DLD1 (cell line): ENCODE measurements around the gene RASSF5.
"Not testable (repeated sequence)": the region's sequence is repeated elsewhere in the genome, so short reads cannot be mapped to it uniquely, and the experiment has no call there.

Experiments
- in situ Hi-C: cut with HindIII; loops from 2 replicates; pipeline ENCODE4 v1.10.0; 2017; ENCODE audit warnings: low sequenced_read_pairs

Gene RASSF5

DNA sequence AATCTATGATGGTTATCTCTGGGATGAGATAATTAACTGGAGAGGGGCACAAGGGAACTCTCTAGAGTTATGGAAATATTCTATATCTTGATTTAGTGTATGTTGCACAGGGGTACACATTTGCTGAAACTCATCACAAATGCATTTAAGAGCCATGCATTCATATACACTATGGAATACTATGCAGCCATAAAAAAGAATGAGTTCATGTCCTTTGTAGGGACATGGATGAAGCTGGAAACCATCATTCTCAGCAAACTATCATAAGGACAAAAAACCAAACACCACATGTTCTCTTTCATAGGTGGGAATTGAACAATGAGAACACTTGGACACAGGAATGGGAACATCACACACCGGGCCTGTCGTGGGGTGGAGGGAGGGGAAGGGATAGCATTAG is 119.1 kb downstream of the RASSF5 start:
- in situ Hi-C loops = not testable (repeated sequence)

- in situ Hi-C loops = no loop called here
These were observed 121.6 kb downstream of the RASSF5 start for GRCh38 chr1:206628916-206629315.

DNA sequence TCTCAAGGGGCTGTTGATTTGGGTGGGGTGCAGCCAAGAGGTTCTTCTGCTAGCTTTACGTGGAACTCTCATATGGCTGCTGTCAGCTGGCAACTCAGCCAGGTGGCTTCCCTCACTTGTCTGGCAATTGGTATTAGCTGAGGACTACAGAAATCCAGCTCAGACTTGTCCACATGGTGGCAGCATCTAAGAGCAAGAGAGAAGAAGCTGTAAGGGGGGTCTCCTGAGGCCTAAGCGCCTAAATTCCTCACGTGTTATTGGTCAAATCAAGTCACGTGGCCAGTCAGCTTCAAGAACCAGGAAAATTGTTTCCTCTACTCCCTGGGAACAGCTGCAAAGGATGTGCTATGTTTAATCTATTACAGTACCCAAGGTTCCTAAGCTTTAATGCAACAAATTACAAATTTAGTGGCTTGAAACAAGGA is 123.8 kb downstream of the RASSF5 start:
- in situ Hi-C loops = loop anchor here (5.0 kb wide), 1 partner anchor 351 kb away; no protein-coding TSS in a partner anchor

GRCh38 chr1:206633708-206634121 is 126.4 kb downstream of the RASSF5 start:
- in situ Hi-C loops = loop anchor here (5.0 kb wide), 1 partner anchor 349 kb away; no protein-coding TSS in a partner anchor

DNA sequence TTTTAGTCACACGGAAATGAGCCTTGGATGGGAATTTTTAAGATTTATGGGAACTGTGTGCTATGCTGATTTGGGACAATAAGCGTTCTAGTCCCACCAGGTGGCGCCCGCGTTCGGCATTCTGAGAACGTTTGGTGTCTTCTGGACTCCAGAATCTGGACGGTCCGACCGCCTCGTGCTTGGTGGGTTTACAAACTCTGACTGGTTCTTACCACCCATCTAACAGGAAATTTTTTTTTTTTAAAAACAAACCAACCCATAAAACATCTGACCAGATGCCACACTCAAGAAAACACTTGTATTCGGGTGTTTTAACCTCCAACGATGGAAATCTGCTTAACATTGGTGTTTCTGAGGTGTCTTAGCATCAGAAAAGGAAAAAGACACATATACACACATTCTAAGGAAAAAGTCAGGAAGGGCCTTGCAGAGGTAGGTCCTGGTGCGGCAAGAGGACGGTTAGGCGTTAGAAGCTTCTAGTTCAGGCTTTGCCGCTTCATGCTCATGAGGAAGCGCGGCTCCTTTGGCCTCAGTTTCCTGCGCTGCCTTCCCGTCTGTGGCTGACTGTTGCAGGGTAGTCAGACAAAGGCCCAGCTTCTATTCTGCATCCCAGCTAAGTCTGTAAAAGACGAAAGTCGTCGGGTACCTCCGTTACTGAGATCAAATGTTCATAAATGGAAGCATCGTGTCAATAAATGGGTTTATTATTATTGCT is 127.2 kb downstream of the RASSF5 start:
- in situ Hi-C loops = loop anchor here (5.0 kb wide), 1 partner anchor 348 kb away; no protein-coding TSS in a partner anchor

DNA sequence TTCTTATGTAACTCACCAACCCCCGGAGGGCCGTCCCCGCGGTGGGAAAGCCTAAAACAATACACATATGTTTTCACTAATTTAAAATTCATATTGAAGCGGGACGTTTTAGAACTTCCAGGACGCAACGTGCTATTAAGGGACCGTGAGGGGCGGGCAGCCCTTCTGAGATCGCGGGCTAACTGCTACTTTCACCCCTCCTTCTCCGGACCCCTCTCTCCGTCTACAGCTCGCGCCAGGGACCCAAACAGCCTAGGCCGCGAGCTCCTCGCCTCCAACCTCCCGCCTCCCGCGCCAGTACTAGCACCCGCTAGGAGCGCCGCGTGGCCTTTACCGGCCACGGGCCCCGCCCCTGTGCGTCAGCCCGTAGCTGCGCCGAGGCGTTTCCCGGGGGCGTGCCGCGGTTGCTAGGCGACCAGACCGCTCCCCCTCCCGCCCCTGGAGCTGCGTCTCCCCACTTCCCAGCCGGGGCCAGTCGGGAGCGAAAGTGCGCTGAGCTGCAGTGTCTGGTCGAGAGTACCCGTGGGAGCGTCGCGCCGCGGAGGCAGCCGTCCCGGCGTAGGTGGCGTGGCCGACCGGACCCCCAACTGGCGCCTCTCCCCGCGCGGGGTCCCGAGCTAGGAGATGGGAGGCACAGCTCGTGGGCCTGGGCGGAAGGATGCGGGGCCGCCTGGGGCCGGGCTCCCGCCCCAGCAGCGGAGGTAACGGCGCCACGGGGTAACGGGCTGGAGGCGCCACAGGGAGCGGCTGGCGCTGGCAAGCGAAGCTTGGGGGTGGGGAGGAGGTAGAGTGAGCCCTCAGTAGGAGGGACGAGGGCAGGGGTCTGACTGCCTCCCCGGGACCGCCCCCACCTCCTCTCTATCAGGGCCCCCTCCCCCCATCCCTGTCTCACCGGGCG is 128.0 kb downstream of the RASSF5 start, which contains the start of gene DYRK3:
TSS of gene DYRK3 (plus strand) at position 457 of the 898 bp plus-strand sequence. CDS start at position 625, 168 bp downstream.
- in situ Hi-C loops = no loop called here

- in situ Hi-C loops = no loop called here
These were observed 128.6 kb downstream of the RASSF5 start for GRCh38 chr1:206635978-206636345.

- in situ Hi-C loops = no loop called here
These were observed 129.3 kb downstream of the RASSF5 start for GRCh38 chr1:206636671-206637070.

GRCh38 chr1:206637605-206638004 is 130.3 kb downstream of the RASSF5 start:
- in situ Hi-C loops = no loop called here
